Activated CD8-positive, alpha-beta memory T cell treated with anti-CD3 and anti-CD28 coated beads, Interleukin-2, amount 50 U/mL, for 48 hours (primary cell): ENCODE measurements around the gene EPHA8.

Experiments used
- DNase-seq: peaks from one replicate; pipeline ENCODE4 v3.0.0-alpha.2; 2020

EPHA8 gene

GRCh38 chr1:22651941-22652856, 88.9 kb downstream of the EPHA8 start:
- DNase-seq: no peak

- no peak for DNase-seq
Observed at GRCh38 chr1:22652881-22653316, 89.6 kb downstream of the EPHA8 start, which contains the start of gene C1QB. Gene C1QB, plus strand, starts transcription at chr1:22653236. Its CDS starts 6,227 bp downstream, at chr1:22659463.
